ENCODE measurements around the gene ZBTB5. TPM values are rescaled to one million over a fixed set of nuclear protein-coding genes. Genes with fewer than 3 reads are reported as not detected.
"Not testable (repeated sequence)": the region's sequence is repeated elsewhere in the genome, so short reads cannot be mapped to it uniquely, and the experiment has no call there.

ZBTB5 gene
- total RNA-seq, 2 experiments from 2014 or later: 7.0 to 7.6 TPM

DNA sequence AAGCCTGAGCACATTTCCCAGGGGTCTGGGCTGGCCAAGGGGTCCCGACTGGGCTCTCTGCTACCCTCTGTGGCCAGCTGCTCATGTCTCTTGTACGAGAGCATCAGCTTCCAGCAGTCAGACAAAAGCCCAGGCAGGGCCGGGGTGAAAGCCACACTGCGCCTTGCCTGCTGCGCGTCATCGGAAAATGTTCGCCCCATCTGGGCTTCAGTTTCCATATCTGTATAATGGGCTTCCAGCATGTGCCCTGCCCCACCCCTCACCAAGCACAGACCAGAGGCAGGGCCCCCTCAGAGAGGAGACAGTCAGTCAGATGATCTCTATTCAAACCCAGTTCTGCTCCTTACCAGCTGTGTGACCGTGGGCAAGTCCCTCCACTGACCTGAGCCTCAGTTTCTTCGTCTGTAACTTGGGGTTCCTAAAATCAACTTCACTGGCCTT lies 50.7 kb downstream of the ZBTB5 start:
- Mint-ChIP-seq H3K9me3 (no peaks in the 10 kb centered on the region), H3K4me1 (peaks cover 11% of the 10 kb centered on the region), H3K4me3 (no peak overlapping the region), H3K36me3 (no peaks in the 10 kb centered on the region), H3K27me3 (no peaks in the 10 kb centered on the region), H3K27ac (no peak overlapping the region)
- DNase-seq: no peak

DNA sequence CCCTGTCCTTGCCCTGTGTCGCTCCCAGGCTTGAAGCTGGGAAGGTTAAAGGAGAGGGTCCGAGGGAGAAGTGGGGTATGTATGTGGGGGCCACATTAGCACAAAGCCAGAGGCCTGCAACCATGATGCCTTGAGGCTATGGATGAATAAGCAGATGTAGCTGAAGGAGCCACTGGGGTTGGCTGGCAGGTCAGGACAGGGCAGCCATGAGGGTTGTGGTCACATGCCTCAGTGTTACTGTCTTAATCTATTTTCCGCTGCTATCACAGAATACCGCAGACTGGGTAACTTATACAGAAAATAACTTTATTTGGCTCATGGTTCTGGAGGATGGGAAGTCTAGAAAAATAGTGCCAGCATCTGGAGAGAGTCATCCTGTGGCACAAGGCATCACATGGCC lies 51.9 kb downstream of the ZBTB5 start:
- Mint-ChIP-seq H3K4me1 (peaks cover 11% of the 10 kb centered on the region), H3K27ac (no peak overlapping the region), H3K36me3 (no peaks in the 10 kb centered on the region), H3K9me3 (no peaks in the 10 kb centered on the region), H3K27me3 (no peaks in the 10 kb centered on the region), H3K4me3 (no peak overlapping the region)
- DNase-seq: no peak

GRCh38 chr9:37412431-37413151 lies 52.7 kb downstream of the ZBTB5 start:
- no peak for DNase-seq
- Mint-ChIP-seq H3K27ac (no peak overlapping the region), H3K27me3 (no peaks in the 10 kb centered on the region), H3K4me1 (peaks cover 11% of the 10 kb centered on the region), H3K9me3 (no peaks in the 10 kb centered on the region), H3K4me3 (no peak overlapping the region), H3K36me3 (no peaks in the 10 kb centered on the region)

DNA sequence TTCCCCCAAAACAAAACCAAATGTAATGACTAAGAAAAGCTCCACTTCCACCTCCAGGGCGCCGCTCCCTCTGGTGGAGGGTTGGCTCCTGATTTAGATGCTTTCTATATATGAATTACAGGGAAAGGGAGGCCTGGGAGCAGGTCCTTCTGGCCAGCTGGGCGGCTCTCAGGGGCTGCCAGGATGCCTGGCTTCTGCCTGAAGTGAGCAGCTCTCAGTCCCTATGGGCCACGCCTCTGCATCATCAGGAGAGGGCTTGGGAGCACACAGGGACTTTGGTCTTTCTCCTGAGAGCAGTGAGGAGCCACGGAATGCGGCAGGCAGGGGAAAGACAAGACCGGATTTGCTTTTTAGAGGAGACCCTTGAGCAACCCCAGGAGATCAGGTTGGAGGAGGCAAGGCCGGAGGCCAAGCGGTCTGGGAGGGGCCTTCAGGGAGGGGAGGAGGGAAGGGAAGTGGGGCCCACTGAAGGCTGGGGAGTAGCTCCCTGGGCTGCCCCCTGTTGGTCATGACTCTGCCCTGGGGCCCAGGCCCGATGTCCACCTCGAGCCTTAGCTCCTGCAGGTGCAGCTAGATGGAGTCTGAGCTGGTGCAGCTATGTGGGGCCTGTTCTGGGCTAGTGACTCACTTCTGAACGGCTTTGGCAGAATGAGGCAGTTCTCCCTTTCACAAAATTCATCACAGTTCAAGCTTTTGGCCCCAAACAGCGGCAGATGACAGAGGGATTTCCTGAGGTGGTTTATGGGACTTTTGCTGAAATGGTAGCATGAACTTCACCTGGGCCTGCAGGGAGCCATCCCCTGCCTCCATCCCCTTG lies 54.1 kb downstream of the ZBTB5 start:
- Mint-ChIP-seq H3K27me3 (no peaks in the 10 kb centered on the region), H3K27ac (no peak overlapping the region), H3K36me3 (no peaks in the 10 kb centered on the region), H3K4me1 (peaks cover 13% of the 10 kb centered on the region), H3K4me3 (no peak overlapping the region), H3K9me3 (no peaks in the 10 kb centered on the region)
- DNase-seq: no peak

DNA sequence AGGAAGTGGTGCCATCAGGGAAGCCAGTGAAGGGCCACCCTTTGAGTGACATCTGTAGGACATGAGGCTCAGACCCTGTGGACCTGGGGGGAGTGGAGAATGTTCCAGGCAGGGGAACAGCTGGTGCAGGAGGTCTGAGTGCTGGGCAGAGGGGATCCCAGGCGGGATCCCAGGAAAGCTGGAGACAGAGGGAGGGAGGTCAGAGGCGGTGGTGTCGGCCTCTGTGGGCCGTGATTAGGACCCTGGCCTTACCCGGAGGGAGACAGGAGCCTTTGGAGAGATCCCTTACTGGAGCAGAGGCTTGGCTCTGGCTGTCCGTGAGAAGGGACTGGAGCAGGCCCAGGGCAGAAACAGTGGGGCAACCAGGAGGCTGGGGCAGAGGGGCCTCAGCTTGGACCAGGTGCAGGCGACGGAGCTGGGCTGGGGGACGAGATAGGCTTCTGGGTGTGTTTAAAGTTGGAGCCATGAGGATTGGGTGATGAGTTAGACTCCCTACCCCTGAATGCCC lies 54.8 kb downstream of the ZBTB5 start:
- H3K27ac Mint-ChIP-seq: no peak overlapping the region
- no peak overlapping the region for H3K4me3 Mint-ChIP-seq
- H3K27me3 Mint-ChIP-seq: no peaks in the 10 kb centered on the region
- DNase-seq: no peak
- H3K9me3 Mint-ChIP-seq: no peaks in the 10 kb centered on the region
- no peaks in the 10 kb centered on the region for H3K36me3 Mint-ChIP-seq
- H3K4me1 Mint-ChIP-seq: peaks cover 11% of the 10 kb centered on the region

DNA sequence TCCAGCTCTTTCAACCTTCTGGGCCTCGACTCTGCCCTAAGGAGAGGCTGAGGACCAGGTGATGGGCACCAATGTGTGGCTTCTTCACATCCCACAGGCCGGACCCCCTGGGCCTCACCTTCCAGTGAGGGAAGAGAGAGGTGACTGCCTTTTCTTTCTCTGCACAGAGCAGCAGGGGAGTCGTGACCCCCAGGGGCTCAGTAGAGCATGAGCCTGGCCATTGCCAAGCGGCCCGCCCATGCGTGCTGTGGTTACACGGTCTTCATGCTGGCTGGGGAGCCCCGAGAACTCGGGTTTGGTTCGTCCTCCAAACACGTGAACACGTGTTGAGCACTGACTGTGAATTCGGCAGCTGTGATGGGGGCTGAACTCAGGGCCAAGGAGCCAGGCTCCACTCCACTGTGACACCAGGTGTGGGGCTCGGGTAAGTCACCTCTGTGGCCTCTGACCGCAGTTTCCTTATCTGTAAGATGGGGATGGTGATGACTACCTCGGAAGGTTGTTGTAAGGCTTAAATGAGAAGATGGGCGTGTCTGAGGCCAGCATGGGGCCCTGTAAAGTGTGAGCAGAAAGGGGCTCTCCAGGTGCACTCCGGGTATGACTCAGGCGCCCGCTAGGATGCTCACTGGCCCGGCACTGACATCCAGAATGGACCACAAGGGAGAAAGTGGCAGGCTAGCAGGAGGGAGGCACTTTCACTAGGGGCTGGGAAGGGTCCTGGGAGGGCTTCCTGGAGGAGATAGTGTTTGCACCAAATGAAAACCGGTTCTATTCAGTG lies 56.1 kb downstream of the ZBTB5 start:
- H3K27ac Mint-ChIP-seq: no peak overlapping the region
- peak; percentile 45 for DNase-seq
- H3K4me3 Mint-ChIP-seq: no peak overlapping the region
- no peaks in the 10 kb centered on the region for H3K27me3 Mint-ChIP-seq
- H3K9me3 Mint-ChIP-seq: no peaks in the 10 kb centered on the region
- no peaks in the 10 kb centered on the region for H3K36me3 Mint-ChIP-seq
- H3K4me1 Mint-ChIP-seq: peaks cover 4% of the 10 kb centered on the region

- DNase-seq: no peak
- Mint-ChIP-seq H3K4me1 (peaks cover 8% of the 10 kb centered on the region), H3K27me3 (no peaks in the 10 kb centered on the region), H3K4me3 (no peak overlapping the region), H3K36me3 (no peaks in the 10 kb centered on the region), H3K9me3 (no peaks in the 10 kb centered on the region), H3K27ac (no peak overlapping the region)
Measured at GRCh38 chr9:37407468-37407867, 57.8 kb downstream of the ZBTB5 start.

DNA sequence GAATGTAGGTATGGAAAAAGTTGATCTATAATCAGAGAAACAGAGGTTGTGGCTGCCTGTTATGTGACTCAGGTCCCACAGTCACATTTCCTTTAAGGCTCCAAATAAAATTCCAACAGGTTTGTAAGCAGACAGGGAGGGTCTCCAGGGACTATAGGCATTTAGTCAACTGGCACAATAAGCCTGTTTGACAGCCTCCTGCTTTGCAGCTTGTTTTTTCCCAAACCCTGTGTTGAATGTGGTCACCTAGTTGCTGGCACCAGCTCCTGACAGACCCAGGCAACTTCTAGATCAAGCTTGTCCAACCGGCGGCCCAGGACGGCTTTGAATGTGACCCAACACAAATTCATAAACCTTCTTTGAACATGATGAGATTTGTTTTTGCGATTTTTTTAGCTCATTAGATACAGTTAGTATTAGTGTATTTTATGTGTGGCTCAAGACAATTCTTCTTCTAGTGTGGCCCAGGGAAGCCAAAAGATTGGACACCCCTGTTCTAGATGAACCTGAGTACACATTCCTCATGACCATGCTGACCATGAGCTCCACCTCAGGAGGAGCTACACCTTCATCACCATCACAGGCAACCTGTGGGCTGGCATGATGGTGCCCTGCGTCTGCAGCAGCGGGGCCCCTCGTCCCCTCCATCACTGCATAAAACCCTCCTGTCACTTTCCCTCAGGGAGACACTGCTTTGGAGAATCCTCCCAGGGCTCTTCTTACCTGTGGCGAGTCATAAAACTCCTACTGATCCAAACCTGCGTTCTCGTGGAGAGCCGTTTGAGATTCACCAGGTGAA lies 58.4 kb downstream of the ZBTB5 start:
- no peaks in the 10 kb centered on the region for H3K9me3 Mint-ChIP-seq
- no peak for DNase-seq
- no peak overlapping the region for H3K4me3 Mint-ChIP-seq
- no peaks in the 10 kb centered on the region for H3K36me3 Mint-ChIP-seq
- no peaks in the 10 kb centered on the region for H3K27me3 Mint-ChIP-seq
- H3K4me1 Mint-ChIP-seq: peaks cover 8% of the 10 kb centered on the region
- H3K27ac Mint-ChIP-seq: no peak overlapping the region

- Mint-ChIP-seq H3K27ac (no peak overlapping the region), H3K4me1 (peaks cover 8% of the 10 kb centered on the region), H3K4me3 (no peak overlapping the region), H3K36me3 (no peaks in the 10 kb centered on the region), H3K27me3 (no peaks in the 10 kb centered on the region), H3K9me3 (no peaks in the 10 kb centered on the region)
- no peak for DNase-seq
Measured at GRCh38 chr9:37405764-37406380, 59.4 kb downstream of the ZBTB5 start.

- H3K9me3 Mint-ChIP-seq: no peaks in the 10 kb centered on the region
- H3K4me1 Mint-ChIP-seq: peaks cover 7% of the 10 kb centered on the region
- no peak overlapping the region for H3K4me3 Mint-ChIP-seq
- no peaks in the 10 kb centered on the region for H3K36me3 Mint-ChIP-seq
- H3K27ac Mint-ChIP-seq: no peak overlapping the region
- no peaks in the 10 kb centered on the region for H3K27me3 Mint-ChIP-seq
- no peak for DNase-seq
Measured at GRCh38 chr9:37405350-37405749, 59.9 kb downstream of the ZBTB5 start.

GRCh38 chr9:37404590-37404989 lies 60.7 kb downstream of the ZBTB5 start:
- H3K27ac Mint-ChIP-seq: no peak overlapping the region
- H3K4me3 Mint-ChIP-seq: no peak overlapping the region
- no peaks in the 10 kb centered on the region for H3K27me3 Mint-ChIP-seq
- no peaks in the 10 kb centered on the region for H3K9me3 Mint-ChIP-seq
- H3K36me3 Mint-ChIP-seq: no peaks in the 10 kb centered on the region
- peaks cover 7% of the 10 kb centered on the region for H3K4me1 Mint-ChIP-seq
- DNase-seq: no peak

DNA sequence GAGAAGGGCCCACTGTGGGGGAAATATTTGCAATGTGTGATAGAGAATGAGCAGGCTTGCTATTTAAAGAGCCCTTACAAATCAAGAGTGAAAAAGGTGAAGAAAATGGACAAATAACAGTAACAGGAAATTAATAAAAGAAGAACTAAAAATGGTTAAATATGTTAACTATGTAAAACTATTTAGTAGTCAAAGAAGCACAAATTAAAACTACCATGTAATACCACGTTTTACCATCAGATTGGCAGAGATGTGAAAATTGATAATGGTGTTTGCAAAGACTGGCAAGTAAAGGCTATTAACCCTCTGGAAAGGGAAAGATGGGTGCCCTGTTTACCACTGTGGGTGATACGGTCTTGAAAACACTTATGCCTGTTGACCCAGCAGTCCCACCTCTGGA lies 65.9 kb downstream of the ZBTB5 start:
- no peak for DNase-seq

GRCh38 chr9:37398464-37399025 lies 66.7 kb downstream of the ZBTB5 start:
- DNase-seq: no peak
- Mint-ChIP-seq H3K36me3 (no peaks in the 10 kb centered on the region), H3K27me3 (no peaks in the 10 kb centered on the region), H3K4me3 (no peak overlapping the region), H3K27ac (no peak overlapping the region), H3K9me3 (no peaks in the 10 kb centered on the region), H3K4me1 (peaks cover 4% of the 10 kb centered on the region)

More for the DNA sequence above, 65.9 kb downstream of the ZBTB5 start:
- no peaks in the 10 kb centered on the region for H3K36me3 Mint-ChIP-seq
- no peak overlapping the region for H3K27ac Mint-ChIP-seq
- H3K27me3 Mint-ChIP-seq: no peaks in the 10 kb centered on the region
- no peak overlapping the region for H3K4me3 Mint-ChIP-seq
- H3K9me3 Mint-ChIP-seq: no peaks in the 10 kb centered on the region
- H3K4me1 Mint-ChIP-seq: peaks cover 4% of the 10 kb centered on the region

- H3K9me3 Mint-ChIP-seq, H3K27ac Mint-ChIP-seq, H3K4me1 Mint-ChIP-seq, H3K4me3 Mint-ChIP-seq, DNase-seq, H3K27me3 Mint-ChIP-seq, H3K36me3 Mint-ChIP-seq: not testable (repeated sequence)
Measured at GRCh38 chr9:37397948-37398347, 67.3 kb downstream of the ZBTB5 start.
